Stimulated activated naive CD8-positive, alpha-beta T cell treated with anti-CD3 and anti-CD28 coated beads, Interleukin-15, amount 100 ng/mL, for 72 hours (primary cell): ENCODE results near the gene CTIF.
A peak's percentile ranks its signal among the peaks of the same experiment; 100 is the strongest.

Experiments used
- ATAC-seq: fragments of 150-1000 bp; cut with Tn5 transposase; 2 replicates; pipeline ENCODE4 v1.10.0; 2021; ENCODE audit warnings: mild to moderate bottlenecking, moderate library complexity
- DNase-seq, 2 donors: peaks; one replicate each; pipeline ENCODE4 v3.0.0; 2021 to 2022
- H3K27ac Mint-ChIP-seq, 2 donors: one replicate each; pipeline ENCODE4 v1.8.0; 2022; ENCODE audit warnings: mild to moderate bottlenecking in 2 of 2, mixed read lengths in 2 of 2, moderate library complexity in 2 of 2
- H3K27me3 Mint-ChIP-seq: one replicate; pipeline ENCODE4 v1.8.0; 2022; ENCODE audit warnings: mixed read lengths
- H3K4me1 Mint-ChIP-seq: one replicate; pipeline ENCODE4 v1.8.0; 2022; ENCODE audit warnings: mild to moderate bottlenecking, mixed read lengths
- H3K4me3 Mint-ChIP-seq, 2 donors: one replicate each; pipeline ENCODE4 v1.8.0; 2022; ENCODE audit warnings: mild to moderate bottlenecking in 2 of 2, mixed read lengths in 2 of 2, moderate library complexity in 1 of 2
- H3K9me3 Mint-ChIP-seq, 2 donors: one replicate each; pipeline ENCODE4 v1.8.0; 2022; ENCODE audit warnings: mixed read lengths in 2 of 2

CTIF gene

GRCh38 chr18:48834413-48835031 is 295.7 kb downstream of the CTIF start:
- peaks cover 100% of the 10 kb centered on the region for H3K4me1 Mint-ChIP-seq
- no peaks in the 10 kb centered on the region for H3K27me3 Mint-ChIP-seq
- peak overlapping the region; percentile 95 to 97 for H3K27ac Mint-ChIP-seq
- H3K4me3 Mint-ChIP-seq: peak overlapping the region; percentile 81
- ATAC-seq (peak; percentile 86), DNase-seq (peak; percentile 65 to 85)
- H3K9me3 Mint-ChIP-seq: no peaks in the 10 kb centered on the region

- ATAC-seq: peak; percentile 23
- H3K4me1 Mint-ChIP-seq: peaks cover 100% of the 10 kb centered on the region
- peak overlapping the region; percentile 81 for H3K4me3 Mint-ChIP-seq
- no peaks in the 10 kb centered on the region for H3K27me3 Mint-ChIP-seq
- H3K9me3 Mint-ChIP-seq: no peaks in the 10 kb centered on the region
- no peak for DNase-seq
- peak overlapping the region; percentile 79 to 95 for H3K27ac Mint-ChIP-seq
Observed at GRCh38 chr18:48835119-48835518, 296.3 kb downstream of the CTIF start.

- H3K27me3 Mint-ChIP-seq: no peaks in the 10 kb centered on the region
- peaks cover 99% of the 10 kb centered on the region for H3K4me1 Mint-ChIP-seq
- H3K9me3 Mint-ChIP-seq: no peaks in the 10 kb centered on the region
- H3K27ac Mint-ChIP-seq: peak overlapping the region; percentile 28 to 95
- DNase-seq (no peak), ATAC-seq (no peak)
- H3K4me3 Mint-ChIP-seq: peak overlapping the region in 1 of 2 donors; percentile 22
Observed at GRCh38 chr18:48835745-48836170, 296.9 kb downstream of the CTIF start.

- no peaks in the 10 kb centered on the region for H3K27me3 Mint-ChIP-seq
- ATAC-seq (no peak), DNase-seq (no peak)
- no peak overlapping the region for H3K4me3 Mint-ChIP-seq
- peaks cover 96% of the 10 kb centered on the region for H3K4me1 Mint-ChIP-seq
- no peaks in the 10 kb centered on the region for H3K9me3 Mint-ChIP-seq
- H3K27ac Mint-ChIP-seq: peak overlapping the region in 1 of 2 donors; percentile 28
Observed at GRCh38 chr18:48836231-48836805, 297.5 kb downstream of the CTIF start.

GRCh38 chr18:48836806-48837615 is 298.2 kb downstream of the CTIF start:
- Mint-ChIP-seq H3K27me3 (no peaks in the 10 kb centered on the region), H3K27ac (no peak overlapping the region), H3K4me1 (peaks cover 96% of the 10 kb centered on the region), H3K4me3 (no peak overlapping the region), H3K9me3 (no peaks in the 10 kb centered on the region)
- no peak for ATAC-seq
- no peak for DNase-seq

- no peaks in the 10 kb centered on the region for H3K27me3 Mint-ChIP-seq
- H3K4me3 Mint-ChIP-seq: no peak overlapping the region
- no peak for ATAC-seq
- H3K9me3 Mint-ChIP-seq: no peaks in the 10 kb centered on the region
- no peak for DNase-seq
- peaks cover 96% of the 10 kb centered on the region for H3K4me1 Mint-ChIP-seq
- H3K27ac Mint-ChIP-seq: peak overlapping the region in 1 of 2 donors; percentile 51
Observed at GRCh38 chr18:48837676-48838075, 298.8 kb downstream of the CTIF start.

- Mint-ChIP-seq H3K9me3 (no peaks in the 10 kb centered on the region), H3K4me1 (peaks cover 96% of the 10 kb centered on the region), H3K4me3 (no peak overlapping the region), H3K27ac (peak overlapping the region in 1 of 2 donors; percentile 92), H3K27me3 (no peaks in the 10 kb centered on the region)
- ATAC-seq: no peak
- DNase-seq: no peak
Observed at GRCh38 chr18:48838166-48838775, 299.4 kb downstream of the CTIF start.

GRCh38 chr18:48838921-48839818 is 300.3 kb downstream of the CTIF start:
- ATAC-seq: no peak
- DNase-seq: no peak
- Mint-ChIP-seq H3K27ac (peak overlapping the region; percentile 30 to 94), H3K4me1 (peaks cover 95% of the 10 kb centered on the region), H3K4me3 (peak overlapping the region in 1 of 2 donors; percentile 34), H3K27me3 (no peaks in the 10 kb centered on the region), H3K9me3 (no peaks in the 10 kb centered on the region)

- no peak overlapping the region for H3K4me3 Mint-ChIP-seq
- H3K27me3 Mint-ChIP-seq: no peaks in the 10 kb centered on the region
- H3K9me3 Mint-ChIP-seq: no peaks in the 10 kb centered on the region
- DNase-seq (no peak), ATAC-seq (no peak)
- H3K4me1 Mint-ChIP-seq: peaks cover 89% of the 10 kb centered on the region
- H3K27ac Mint-ChIP-seq: peak overlapping the region; percentile 4 to 36
Observed at GRCh38 chr18:48839819-48840490, 301.1 kb downstream of the CTIF start.

GRCh38 chr18:48840491-48840877 is 301.7 kb downstream of the CTIF start:
- Mint-ChIP-seq H3K27me3 (no peaks in the 10 kb centered on the region), H3K4me3 (no peak overlapping the region), H3K9me3 (peaks cover 0 to 4% of the 10 kb centered on the region in 2 donors), H3K27ac (no peak overlapping the region), H3K4me1 (peaks cover 89% of the 10 kb centered on the region)
- no peak for DNase-seq
- no peak for ATAC-seq

- Mint-ChIP-seq H3K27me3 (no peaks in the 10 kb centered on the region), H3K27ac (peak overlapping the region; percentile 61 to 87), H3K9me3 (peaks cover 9 to 15% of the 10 kb centered on the region in 2 donors), H3K4me3 (peak overlapping the region; percentile 25 to 54), H3K4me1 (peaks cover 82% of the 10 kb centered on the region)
- DNase-seq (no peak), ATAC-seq (no peak)
Observed at GRCh38 chr18:48841381-48842258, 302.8 kb downstream of the CTIF start.

GRCh38 chr18:48842259-48843061 is 303.6 kb downstream of the CTIF start:
- Mint-ChIP-seq H3K27ac (peak overlapping the region; percentile 87 to 88), H3K9me3 (peaks cover 10 to 18% of the 10 kb centered on the region in 2 donors), H3K4me3 (peak overlapping the region; percentile 40 to 54), H3K4me1 (peaks cover 74% of the 10 kb centered on the region), H3K27me3 (no peaks in the 10 kb centered on the region)
- DNase-seq (peak in 1 of 2 donors; percentile 48), ATAC-seq (peak; percentile 74)

GRCh38 chr18:48843162-48843561 is 304.3 kb downstream of the CTIF start:
- H3K27me3 Mint-ChIP-seq: no peaks in the 10 kb centered on the region
- no peak overlapping the region for H3K4me3 Mint-ChIP-seq
- DNase-seq (no peak), ATAC-seq (peak; percentile 3)
- H3K4me1 Mint-ChIP-seq: peaks cover 72% of the 10 kb centered on the region
- peak overlapping the region in 1 of 2 donors; percentile 28 for H3K27ac Mint-ChIP-seq
- H3K9me3 Mint-ChIP-seq: peaks cover 10 to 18% of the 10 kb centered on the region in 2 donors
